Natural killer cell (primary cell): ENCODE results near the gene GRM4. TPM values are rescaled to one million over a fixed set of nuclear protein-coding genes. Genes with fewer than 3 reads are reported as not detected.
A peak's percentile ranks its signal among the peaks of the same experiment; 100 is the strongest.

Experiments
- ATAC-seq, 3 donors: fragments of 150-1000 bp in 2 of 3; fragments of 200-7000 bp in 1 of 3; cut with Tn5 transposase; 1 replicate in 1 of 3; 2 replicates in 2 of 3; pipeline ENCODE4 v1.10.0; 2021; ENCODE audit warnings: mild to moderate bottlenecking in 2 of 3, moderate library complexity in 2 of 3
- DNase-seq, 2 donors: peaks; one replicate each; pipeline versions ENCODE4 v3.0.0 to v3.0.0-alpha.2; 2013 to 2021; ENCODE audit warnings: mixed read lengths in 1 of 2
- H3K27ac ChIP-seq: one replicate; pipeline ENCODE4 v1.5.1; 2013; ENCODE audit warnings: mild to moderate bottlenecking, low read length
- H3K27me3 ChIP-seq: one replicate; pipeline ENCODE4 v1.6.1; 2013; ENCODE audit warnings: low read length; ENCODE audit not compliant: control insufficient read depth, insufficient read depth
- H3K36me3 ChIP-seq: one replicate; pipeline ENCODE4 v1.6.1; 2013; ENCODE audit warnings: low read length; ENCODE audit not compliant: control insufficient read depth, insufficient read depth
- H3K4me1 ChIP-seq: one replicate; pipeline ENCODE4 v1.6.1; 2013; ENCODE audit warnings: low read length; ENCODE audit not compliant: control insufficient read depth, insufficient read depth
- H3K4me3 ChIP-seq: one replicate; pipeline ENCODE4 v1.5.1; 2013; ENCODE audit warnings: low read length
- H3K9me3 ChIP-seq: one replicate; pipeline ENCODE4 v1.6.1; 2013; ENCODE audit warnings: low read length; ENCODE audit not compliant: control insufficient read depth, insufficient read depth
- H3K27ac Mint-ChIP-seq, 2 donors: one replicate each; pipeline ENCODE4 v1.8.0; 2022; ENCODE audit warnings: mild to moderate bottlenecking in 2 of 2, mixed read lengths in 2 of 2, moderate library complexity in 1 of 2
- H3K27me3 Mint-ChIP-seq, 2 donors: one replicate each; pipeline ENCODE4 v1.8.0; 2022; ENCODE audit warnings: low read depth in 2 of 2, mixed read lengths in 2 of 2
- H3K36me3 Mint-ChIP-seq: one replicate; pipeline ENCODE4 v1.8.0; 2022; ENCODE audit warnings: mixed read lengths
- H3K4me1 Mint-ChIP-seq, 2 donors: one replicate each; pipeline ENCODE4 v1.8.0; 2022; ENCODE audit warnings: mixed read lengths in 2 of 2
- H3K4me3 Mint-ChIP-seq: one replicate; pipeline ENCODE4 v1.8.0; 2022; ENCODE audit warnings: mild to moderate bottlenecking, moderate library complexity, mixed read lengths
- H3K9me3 Mint-ChIP-seq, 2 donors: one replicate each; pipeline ENCODE4 v1.8.0; 2022; ENCODE audit warnings: mixed read lengths in 2 of 2
- WGBS: methylation state at CpG from one replicate; pipeline ENCODE4 v1.1.7; 2013; ENCODE audit warnings: missing lambda C conversion rate; ENCODE audit not compliant: insufficient coverage; 5-methylcytosine and 5-hydroxymethylcytosine counted together
- intact Hi-C: fragments of 100-400 bp; cut with micrococcal nuclease; formaldehyde crosslinking; loops from one replicate; pipeline ENCODE4 v1.14.2; 2022
- total RNA-seq, 4 donors: library from RNA; stranded (reverse); fragments of 120-200 nt in 1 of 4; gene quantifications; one replicate each; pipeline versions ENCODE4 v1.2.3 to v1.2.4, GENCODE V29; 2013 to 2022
- TF ChIP-seq, protein P1 (sequence below): fragments of 200-600 bp; IDR thresholded peaks from one replicate; pipeline ENCODE4 v1.8.0; 2022; ENCODE audit warnings: antibody characterized with exemption

Gene GRM4
- total RNA-seq, 3 donors from 2014 or later (not counting 1 experiment from before 2014, with no cell fraction given) = not detected

DNA sequence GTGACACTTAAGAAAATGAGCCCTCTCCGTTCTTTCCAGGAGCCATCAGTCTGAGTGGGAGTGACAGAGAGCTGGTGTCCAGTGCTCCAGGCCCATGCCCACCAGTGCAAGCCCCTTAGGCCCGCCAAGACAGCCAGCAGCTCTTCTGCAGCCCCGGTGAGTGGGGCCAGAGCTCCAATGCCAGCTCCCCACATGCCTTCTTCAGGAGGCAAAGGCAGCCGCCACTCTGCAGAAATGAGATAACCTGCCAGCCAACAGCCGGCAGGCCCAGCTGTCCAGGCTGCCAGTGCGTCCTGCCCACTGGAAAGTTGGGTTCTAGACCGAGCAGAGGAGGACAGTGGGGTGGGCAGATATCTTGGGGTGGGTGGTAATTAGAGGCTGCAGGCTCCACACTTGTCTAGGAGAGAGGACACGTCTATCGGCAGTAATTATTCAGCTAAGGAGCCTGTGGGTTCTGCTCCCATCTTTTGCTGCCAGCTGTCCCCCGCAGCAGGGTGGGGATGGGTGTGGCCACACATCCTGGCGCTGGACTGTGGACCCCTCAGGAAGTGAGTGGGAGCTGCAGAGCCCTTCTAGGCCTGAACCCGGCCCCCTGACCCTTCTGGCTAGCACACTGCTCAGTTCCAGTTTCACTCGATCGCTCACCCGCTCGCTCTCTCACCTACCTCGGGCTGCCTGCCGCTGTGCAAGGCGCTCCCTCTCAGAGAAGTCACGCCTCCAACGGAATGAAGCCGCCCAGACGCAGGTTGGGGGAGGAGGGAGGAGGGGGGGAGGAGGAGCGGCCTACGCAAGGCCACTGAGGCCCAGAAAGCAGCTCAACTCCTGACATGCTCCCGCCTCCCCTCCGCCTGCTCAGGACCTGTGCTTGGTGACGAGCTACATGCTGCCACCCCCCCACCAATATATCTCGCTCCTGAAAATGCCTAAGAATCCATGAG, 3.6 kb downstream of the GRM4 start:
- Mint-ChIP-seq H3K9me3 (no peaks in the 10 kb centered on the region), H3K36me3 (no peaks in the 10 kb centered on the region), H3K4me1 (peaks cover 0 to 13% of the 10 kb centered on the region in 2 donors), H3K4me3 (no peak overlapping the region), H3K27me3 (peaks cover 47 to 49% of the 10 kb centered on the region in 2 donors), H3K27ac (no peak overlapping the region)
- DNase-seq = peak in 1 of 2 donors; percentile 15
- intact Hi-C loops = no loop called here
- peaks cover 29% of the 10 kb centered on the region for H3K4me1 ChIP-seq
- WGBS = 32% methylated on average over 29 of the region's 29 CpGs
- TF ChIP-seq, protein P1, sequence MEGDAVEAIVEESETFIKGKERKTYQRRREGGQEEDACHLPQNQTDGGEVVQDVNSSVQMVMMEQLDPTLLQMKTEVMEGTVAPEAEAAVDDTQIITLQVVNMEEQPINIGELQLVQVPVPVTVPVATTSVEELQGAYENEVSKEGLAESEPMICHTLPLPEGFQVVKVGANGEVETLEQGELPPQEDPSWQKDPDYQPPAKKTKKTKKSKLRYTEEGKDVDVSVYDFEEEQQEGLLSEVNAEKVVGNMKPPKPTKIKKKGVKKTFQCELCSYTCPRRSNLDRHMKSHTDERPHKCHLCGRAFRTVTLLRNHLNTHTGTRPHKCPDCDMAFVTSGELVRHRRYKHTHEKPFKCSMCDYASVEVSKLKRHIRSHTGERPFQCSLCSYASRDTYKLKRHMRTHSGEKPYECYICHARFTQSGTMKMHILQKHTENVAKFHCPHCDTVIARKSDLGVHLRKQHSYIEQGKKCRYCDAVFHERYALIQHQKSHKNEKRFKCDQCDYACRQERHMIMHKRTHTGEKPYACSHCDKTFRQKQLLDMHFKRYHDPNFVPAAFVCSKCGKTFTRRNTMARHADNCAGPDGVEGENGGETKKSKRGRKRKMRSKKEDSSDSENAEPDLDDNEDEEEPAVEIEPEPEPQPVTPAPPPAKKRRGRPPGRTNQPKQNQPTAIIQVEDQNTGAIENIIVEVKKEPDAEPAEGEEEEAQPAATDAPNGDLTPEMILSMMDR = no peak
- ATAC-seq = no peak
- no peaks in the 10 kb centered on the region for H3K36me3 ChIP-seq
- no peak overlapping the region for H3K4me3 ChIP-seq
- H3K9me3 ChIP-seq = no peaks in the 10 kb centered on the region
- H3K27me3 ChIP-seq = peaks cover 45% of the 10 kb centered on the region
- H3K27ac ChIP-seq = no peak overlapping the region

DNA sequence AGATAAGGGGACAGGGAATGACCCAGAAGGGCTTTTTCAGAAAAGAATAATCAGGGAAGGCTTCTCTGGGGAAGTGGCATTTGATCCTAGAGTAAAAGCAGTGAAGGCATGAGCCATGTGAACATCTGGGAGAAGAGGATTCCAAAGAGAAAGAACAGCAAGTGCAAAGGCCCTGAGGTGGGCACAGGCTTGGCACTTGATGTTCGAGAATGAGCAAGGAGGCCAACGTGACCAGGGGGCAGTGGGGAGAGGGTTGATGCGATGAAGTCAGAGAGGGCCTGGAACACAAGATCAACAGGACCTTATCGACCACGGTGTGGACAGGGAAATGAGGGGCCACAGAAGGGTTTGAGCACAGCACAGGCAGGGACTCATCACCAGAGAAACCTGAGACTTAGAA, 5.8 kb downstream of the GRM4 start:
- intact Hi-C loops = no loop called here
- DNase-seq (no peak), ATAC-seq (no peak)
- H3K9me3 Mint-ChIP-seq = no peaks in the 10 kb centered on the region
- no peaks in the 10 kb centered on the region for H3K4me1 Mint-ChIP-seq
- Histone ChIP-seq H3K27ac (no peak overlapping the region), H3K36me3 (no peaks in the 10 kb centered on the region), H3K27me3 (peaks cover 40% of the 10 kb centered on the region), H3K4me3 (no peak overlapping the region), H3K4me1 (peaks cover 21% of the 10 kb centered on the region), H3K9me3 (no peaks in the 10 kb centered on the region)
- 81% methylated on average over 5 of the region's 5 CpGs for WGBS
- TF ChIP-seq, protein P1 = no peak
- peaks cover 47 to 58% of the 10 kb centered on the region in 2 donors for H3K27me3 Mint-ChIP-seq
- no peak overlapping the region for H3K27ac Mint-ChIP-seq
- H3K4me3 Mint-ChIP-seq = no peak overlapping the region
- H3K36me3 Mint-ChIP-seq = no peaks in the 10 kb centered on the region

DNA sequence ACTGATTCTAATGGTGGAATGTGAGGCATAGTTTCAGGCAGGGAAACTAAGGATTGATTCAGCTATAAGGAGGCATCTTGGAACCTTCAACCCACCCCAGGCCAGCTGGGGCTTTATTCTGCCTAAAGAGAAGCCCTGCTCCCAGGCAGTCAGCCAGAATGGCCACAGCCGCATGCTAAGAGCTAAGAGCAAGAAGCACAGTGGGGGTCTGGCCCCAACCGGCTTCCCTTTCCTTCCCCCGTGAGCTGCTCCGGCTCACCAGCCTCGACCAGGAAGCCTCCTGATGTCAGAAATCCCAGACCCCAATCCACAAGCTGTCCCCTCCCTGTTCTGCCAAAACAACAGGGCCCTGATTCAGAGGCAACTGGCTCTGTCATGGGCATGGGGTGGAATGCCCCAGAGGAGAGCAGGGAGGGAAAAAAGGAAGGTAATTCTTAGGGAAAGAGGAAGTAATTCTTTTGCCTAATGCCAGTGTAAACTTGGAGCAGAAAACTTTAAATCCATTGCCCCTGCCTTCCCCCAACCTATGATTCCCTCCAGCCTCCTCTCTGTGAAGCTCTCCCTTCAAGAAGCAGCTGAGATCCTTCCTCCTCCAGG, 6.9 kb downstream of the GRM4 start:
- ATAC-seq (no peak), DNase-seq (no peak)
- Histone ChIP-seq H3K27me3 (peaks cover 34% of the 10 kb centered on the region), H3K27ac (no peak overlapping the region), H3K4me1 (peaks cover 13% of the 10 kb centered on the region), H3K36me3 (no peaks in the 10 kb centered on the region), H3K9me3 (no peaks in the 10 kb centered on the region), H3K4me3 (no peak overlapping the region)
- Mint-ChIP-seq H3K27ac (no peak overlapping the region), H3K9me3 (no peaks in the 10 kb centered on the region), H3K36me3 (no peaks in the 10 kb centered on the region), H3K27me3 (peaks cover 48 to 58% of the 10 kb centered on the region in 2 donors), H3K4me3 (no peak overlapping the region), H3K4me1 (no peaks in the 10 kb centered on the region)
- intact Hi-C loops = no loop called here
- 10% methylated on average over 4 of the region's 5 CpGs for WGBS
- TF ChIP-seq, protein P1 = no peak
